ENCODE results near the gene ACACA. TPM values are rescaled to one million over a fixed set of nuclear protein-coding genes. Genes with fewer than 3 reads are reported as not detected.
A peak's percentile ranks its signal among the peaks of the same experiment; 100 is the strongest.

Gene ACACA
- total and polyA plus RNA-seq, 9 of the 15 experiments (the other 6 are each of a cell fraction or from before 2014, with no cell fraction given): 35.9 to 135 (median 88.4) TPM

- TF ChIP-seq ZNF551 (CRISPR knock-in tag; IDR thresholded peaks at IDR 0.05) (no peak), LARP7 (IDR thresholded peaks at IDR 0.05) (no peak), SREBF1 (IDR thresholded peaks at IDR 0.05; ENCODE audit: borderline replicate concordance, low read depth, low read length) (no peak), ZNF354B (CRISPR knock-in tag; IDR thresholded peaks at IDR 0.05) (no peak), MYBL2 (IDR thresholded peaks at IDR 0.05; ENCODE audit: low read depth) (no peak), MYBL2 (CRISPR knock-in tag; IDR thresholded peaks at IDR 0.05; ENCODE audit: borderline replicate concordance) (no peak), CBX5 (IDR thresholded peaks at IDR 0.05; ENCODE audit: borderline replicate concordance, low read depth) (no peak), CREB3L1 (IDR thresholded peaks at IDR 0.05; ENCODE audit: borderline replicate concordance, low read depth) (peak; percentile 46; the same call in 1 of the 2 replicates), ZNF316 (IDR thresholded peaks at IDR 0.05) (no peak), NR2C2 (CRISPR knock-in tag; IDR thresholded peaks at IDR 0.05) (0 out of 2 replicates have a peak, but pooled peaks have one; percentile 18), NR2C2 (tag; IDR thresholded peaks at IDR 0.05) (peak; percentile 87), EWSR1 (IDR thresholded peaks at IDR 0.05; ENCODE audit: borderline replicate concordance, low read depth, partially characterized antibody) (no peak), ZBTB5 (IDR thresholded peaks at IDR 0.05) (no peak), MTA3 (IDR thresholded peaks at IDR 0.05; ENCODE audit: borderline replicate concordance) (peak; percentile 70; the same call in 1 of the 2 replicates), KDM5B (IDR thresholded peaks at IDR 0.05; ENCODE audit: insufficient replicate concordance, low read depth, low read length) (peak; percentile 73), NUFIP1 (IDR thresholded peaks at IDR 0.05; ENCODE audit: partially characterized antibody) (no peak), CBX1 (IDR thresholded peaks at IDR 0.05; ENCODE audit: low read depth) (0 out of 2 replicates have a peak, but pooled peaks have one; percentile 32)
- TF ChIP-seq, protein P1, sequence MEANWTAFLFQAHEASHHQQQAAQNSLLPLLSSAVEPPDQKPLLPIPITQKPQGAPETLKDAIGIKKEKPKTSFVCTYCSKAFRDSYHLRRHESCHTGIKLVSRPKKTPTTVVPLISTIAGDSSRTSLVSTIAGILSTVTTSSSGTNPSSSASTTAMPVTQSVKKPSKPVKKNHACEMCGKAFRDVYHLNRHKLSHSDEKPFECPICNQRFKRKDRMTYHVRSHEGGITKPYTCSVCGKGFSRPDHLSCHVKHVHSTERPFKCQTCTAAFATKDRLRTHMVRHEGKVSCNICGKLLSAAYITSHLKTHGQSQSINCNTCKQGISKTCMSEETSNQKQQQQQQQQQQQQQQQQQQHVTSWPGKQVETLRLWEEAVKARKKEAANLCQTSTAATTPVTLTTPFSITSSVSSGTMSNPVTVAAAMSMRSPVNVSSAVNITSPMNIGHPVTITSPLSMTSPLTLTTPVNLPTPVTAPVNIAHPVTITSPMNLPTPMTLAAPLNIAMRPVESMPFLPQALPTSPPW (CRISPR knock-in tag; IDR thresholded peaks at IDR 0.05): peak; percentile 89
- TF ChIP-seq, protein P2, sequence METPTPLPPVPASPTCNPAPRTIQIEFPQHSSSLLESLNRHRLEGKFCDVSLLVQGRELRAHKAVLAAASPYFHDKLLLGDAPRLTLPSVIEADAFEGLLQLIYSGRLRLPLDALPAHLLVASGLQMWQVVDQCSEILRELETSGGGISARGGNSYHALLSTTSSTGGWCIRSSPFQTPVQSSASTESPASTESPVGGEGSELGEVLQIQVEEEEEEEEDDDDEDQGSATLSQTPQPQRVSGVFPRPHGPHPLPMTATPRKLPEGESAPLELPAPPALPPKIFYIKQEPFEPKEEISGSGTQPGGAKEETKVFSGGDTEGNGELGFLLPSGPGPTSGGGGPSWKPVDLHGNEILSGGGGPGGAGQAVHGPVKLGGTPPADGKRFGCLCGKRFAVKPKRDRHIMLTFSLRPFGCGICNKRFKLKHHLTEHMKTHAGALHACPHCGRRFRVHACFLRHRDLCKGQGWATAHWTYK (CRISPR knock-in tag; IDR thresholded peaks at IDR 0.05): 0 out of 2 replicates have a peak, but pooled peaks have one; percentile 44
- TF ChIP-seq, protein P3, sequence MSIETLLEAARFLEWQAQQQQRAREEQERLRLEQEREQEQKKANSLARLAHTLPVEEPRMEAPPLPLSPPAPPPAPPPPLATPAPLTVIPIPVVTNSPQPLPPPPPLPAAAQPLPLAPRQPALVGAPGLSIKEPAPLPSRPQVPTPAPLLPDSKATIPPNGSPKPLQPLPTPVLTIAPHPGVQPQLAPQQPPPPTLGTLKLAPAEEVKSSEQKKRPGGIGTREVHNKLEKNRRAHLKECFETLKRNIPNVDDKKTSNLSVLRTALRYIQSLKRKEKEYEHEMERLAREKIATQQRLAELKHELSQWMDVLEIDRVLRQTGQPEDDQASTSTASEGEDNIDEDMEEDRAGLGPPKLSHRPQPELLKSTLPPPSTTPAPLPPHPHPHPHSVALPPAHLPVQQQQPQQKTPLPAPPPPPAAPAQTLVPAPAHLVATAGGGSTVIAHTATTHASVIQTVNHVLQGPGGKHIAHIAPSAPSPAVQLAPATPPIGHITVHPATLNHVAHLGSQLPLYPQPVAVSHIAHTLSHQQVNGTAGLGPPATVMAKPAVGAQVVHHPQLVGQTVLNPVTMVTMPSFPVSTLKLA (conservative IDR thresholded peaks at IDR 0.05): peak in 1 of 2 experiments; percentile 58; a peak in 2 of 4 replicates
Measured at GRCh38 chr17:37406635-37407461, at the start of gene ACACA, which contains the start of gene TADA2A (continued).

All from K562 (cell line).